Mesodermal cell (in vitro differentiated cells): ENCODE results near the gene KIF15.

Experiments used
- H3K27ac ChIP-seq: 2 replicates; pipeline ENCODE4 v1.7.0; 2013; ENCODE audit warnings: mild to moderate bottlenecking, low read depth, low read length, moderate library complexity; ENCODE audit not compliant: severe bottlenecking
- H3K36me3 ChIP-seq: 2 replicates; pipeline ENCODE4 v1.7.1; 2013; ENCODE audit warnings: mild to moderate bottlenecking, low read length, moderate library complexity; ENCODE audit not compliant: control insufficient read depth, insufficient read depth
- H3K4me1 ChIP-seq: one replicate; pipeline ENCODE4 v1.7.1; 2013; ENCODE audit warnings: mild to moderate bottlenecking, low read length; ENCODE audit not compliant: insufficient read depth, control insufficient read depth, poor library complexity, severe bottlenecking
- H3K4me3 ChIP-seq: 2 replicates; pipeline ENCODE4 v1.7.0; 2013; ENCODE audit warnings: low read length, control low read depth, mild to moderate bottlenecking; ENCODE audit not compliant: insufficient read depth, poor library complexity, severe bottlenecking; ENCODE audit errors: extremely low read depth
- H3K9me3 ChIP-seq: 2 replicates; pipeline ENCODE4 v1.7.1; 2013; ENCODE audit warnings: mild to moderate bottlenecking, low read length, moderate library complexity; ENCODE audit not compliant: control insufficient read depth
- WGBS, 2 experiments: methylation state at CpG; one replicate each; pipeline ENCODE4 v1.1.5; 2013; ENCODE audit warnings: missing lambda C conversion rate in 2 of 2; ENCODE audit not compliant: insufficient coverage in 2 of 2; 5-methylcytosine and 5-hydroxymethylcytosine counted together

Gene KIF15

GRCh38 chr3:44877333-44877732, 115.7 kb downstream of the KIF15 start:
- Histone ChIP-seq H3K36me3 (no peaks in the 10 kb centered on the region), H3K4me1 (peaks cover 6% of the 10 kb centered on the region), H3K27ac (no peak overlapping the region), H3K9me3 (no peaks in the 10 kb centered on the region), H3K4me3 (no peak overlapping the region)
- 86 to 90% methylated on average over 1 to 2 of the region's 3 CpGs for WGBS, 2 experiments

- Histone ChIP-seq H3K9me3 (peaks cover 4% of the 10 kb centered on the region), H3K4me3 (no peak overlapping the region), H3K27ac (no peak overlapping the region), H3K4me1 (peaks cover 26% of the 10 kb centered on the region), H3K36me3 (no peaks in the 10 kb centered on the region)
- WGBS, 2 experiments = 87 to 100% methylated on average over 1 to 2 of the region's 2 CpGs
These were observed 118.7 kb downstream of the KIF15 start for GRCh38 chr3:44880284-44880683.

- no peak overlapping the region for H3K4me3 ChIP-seq
- no peaks in the 10 kb centered on the region for H3K36me3 ChIP-seq
- H3K4me1 ChIP-seq = peaks cover 40% of the 10 kb centered on the region
- peaks cover 8% of the 10 kb centered on the region for H3K9me3 ChIP-seq
- WGBS, 2 experiments = 94 to 98% methylated on average over 4 to 5 of the region's 5 CpGs
- peak overlapping the region; percentile 79 for H3K27ac ChIP-seq
These were observed 121.8 kb downstream of the KIF15 start for GRCh38 chr3:44883213-44883955.

- Histone ChIP-seq H3K4me3 (no peak overlapping the region), H3K27ac (peak overlapping the region; percentile 79), H3K36me3 (no peaks in the 10 kb centered on the region), H3K4me1 (peaks cover 40% of the 10 kb centered on the region), H3K9me3 (peaks cover 8% of the 10 kb centered on the region)
- 56 to 69% methylated on average over 2 of the region's 4 CpGs for WGBS, 2 experiments
These were observed 122.4 kb downstream of the KIF15 start for GRCh38 chr3:44883999-44884431.

- peaks cover 34% of the 10 kb centered on the region for H3K4me1 ChIP-seq
- H3K27ac ChIP-seq = peak overlapping the region; percentile 79
- no peak overlapping the region for H3K4me3 ChIP-seq
- H3K9me3 ChIP-seq = peaks cover 8% of the 10 kb centered on the region
- H3K36me3 ChIP-seq = no peaks in the 10 kb centered on the region
- WGBS, 2 experiments = 48 to 60% methylated on average over 3 of the region's 4 CpGs
These were observed 124.0 kb downstream of the KIF15 start for GRCh38 chr3:44885618-44886017.

- WGBS, 2 experiments = 71 to 89% methylated on average over 3 of the region's 3 CpGs
- no peaks in the 10 kb centered on the region for H3K36me3 ChIP-seq
- H3K4me1 ChIP-seq = peaks cover 34% of the 10 kb centered on the region
- peaks cover 8% of the 10 kb centered on the region for H3K9me3 ChIP-seq
- peak overlapping the region; percentile 16 for H3K27ac ChIP-seq
- no peak overlapping the region for H3K4me3 ChIP-seq
These were observed 125.0 kb downstream of the KIF15 start for GRCh38 chr3:44886561-44886960.

- 88 to 90% methylated on average over 6 to 7 of the region's 7 CpGs for WGBS, 2 experiments
- Histone ChIP-seq H3K9me3 (peaks cover 8% of the 10 kb centered on the region), H3K4me3 (no peak overlapping the region), H3K36me3 (no peaks in the 10 kb centered on the region), H3K4me1 (peaks cover 34% of the 10 kb centered on the region), H3K27ac (no peak overlapping the region)
These were observed 125.5 kb downstream of the KIF15 start for GRCh38 chr3:44887101-44887500.

- Histone ChIP-seq H3K4me3 (no peak overlapping the region), H3K27ac (no peak overlapping the region)
These were observed 128.7 kb downstream of the KIF15 start for GRCh38 chr3:44890258-44890657.

GRCh38 chr3:44890852-44891251, 129.3 kb downstream of the KIF15 start:
- H3K4me1 ChIP-seq = peaks cover 25% of the 10 kb centered on the region
- H3K4me3 ChIP-seq = no peak overlapping the region
- no peak overlapping the region for H3K27ac ChIP-seq
- H3K36me3 ChIP-seq = no peaks in the 10 kb centered on the region
- H3K9me3 ChIP-seq = peaks cover 4% of the 10 kb centered on the region
- WGBS, 2 experiments = 86 to 90% methylated on average over 2 of the region's 3 CpGs

More at GRCh38 chr3:44890258-44890657, 128.7 kb downstream of the KIF15 start:
- peaks cover 29% of the 10 kb centered on the region for H3K4me1 ChIP-seq
- H3K36me3 ChIP-seq = no peaks in the 10 kb centered on the region
- peaks cover 4% of the 10 kb centered on the region for H3K9me3 ChIP-seq
- WGBS, 2 experiments = 88 to 96% methylated on average over 1 to 3 of the region's 3 CpGs

- Histone ChIP-seq H3K4me3 (no peak overlapping the region), H3K9me3 (peaks cover 3% of the 10 kb centered on the region), H3K4me1 (peaks cover 14% of the 10 kb centered on the region), H3K27ac (no peak overlapping the region), H3K36me3 (no peaks in the 10 kb centered on the region)
- 83 to 100% methylated on average over 1 to 2 of the region's 3 CpGs for WGBS, 2 experiments
These were observed 131.1 kb downstream of the KIF15 start for GRCh38 chr3:44892689-44893088.

GRCh38 chr3:44893097-44893496, 131.5 kb downstream of the KIF15 start:
- Histone ChIP-seq H3K36me3 (no peaks in the 10 kb centered on the region), H3K4me1 (peaks cover 14% of the 10 kb centered on the region), H3K9me3 (no peaks in the 10 kb centered on the region), H3K27ac (no peak overlapping the region), H3K4me3 (no peak overlapping the region)
- 85 to 100% methylated on average over 1 to 2 of the region's 2 CpGs for WGBS, 2 experiments
